Psoas muscle (tissue), 8 donors: ENCODE measurements around the gene CXXC5. TPM values are rescaled to one million over a fixed set of nuclear protein-coding genes. Genes with fewer than 3 reads are reported as not detected.
A peak's percentile ranks its signal among the peaks of the same experiment; 100 is the strongest.

ENCODE experiments used
- ATAC-seq, 4 donors: fragments of 200-7000 bp; cut with Tn5 transposase; one replicate each; pipeline ENCODE4 v1.9.1; 2020; ENCODE audit warnings: moderate library complexity in 3 of 4, mild to moderate bottlenecking in 2 of 4
- DNase-seq, 2 donors: peaks; one replicate each; pipeline ENCODE4 v3.0.0-alpha.2; 2020
- H3K27ac ChIP-seq: fragments of 200-600 bp; one replicate; pipeline ENCODE4 v1.8.0; 2022
- H3K27me3 ChIP-seq, 3 donors: fragments of 200-600 bp in 1 of 3; one replicate each; pipeline versions ENCODE4 v1.6.1 to v1.8.0; 2013 to 2022; ENCODE audit warnings: low read length in 2 of 3, mild to moderate bottlenecking in 2 of 3, moderate library complexity in 1 of 3; ENCODE audit not compliant: insufficient read depth in 3 of 3
- H3K36me3 ChIP-seq, 2 donors: fragments of 200-600 bp in 1 of 2; one replicate each; pipeline versions ENCODE4 v1.6.1 to v1.8.0; 2013 to 2022; ENCODE audit warnings: low read depth in 1 of 2, mild to moderate bottlenecking in 1 of 2, moderate library complexity in 1 of 2; ENCODE audit not compliant: insufficient read depth in 1 of 2
- H3K4me1 ChIP-seq: fragments of 200-600 bp; one replicate; pipeline ENCODE4 v1.8.0; 2022
- H3K4me3 ChIP-seq: fragments of 200-600 bp; one replicate; pipeline ENCODE4 v1.8.0; 2022; ENCODE audit warnings: mild to moderate bottlenecking
- H3K9me3 ChIP-seq: fragments of 200-600 bp; one replicate; pipeline ENCODE4 v1.8.0; 2022
- WGBS, 3 donors: extraction: QIAGEN DNeasy Blood & Tissue Kit; methylation state at CpG; one replicate each; pipeline versions ENCODE4 v1.1.6 to v1.1.7; 2013; 5-methylcytosine and 5-hydroxymethylcytosine counted together
- intact Hi-C, 2 donors: fragments of 100-400 bp; cut with DNase I; formaldehyde crosslinking; loops; one replicate each; pipeline versions ENCODE4 v1.11.0 to v1.14.2; 2022
- polyA plus RNA-seq, 3 donors: library from polyadenylated mRNA; stranded (reverse); fragments of 200-250 nt; gene quantifications; one replicate each; pipeline ENCODE4 v1.2.3, GENCODE V29; 2013
- total RNA-seq, 4 donors: library from RNA; stranded (reverse); fragmentation: NEBNext Ultra II Directional in 2 of 4; extraction: Animal tissue kit (Norgen Biotek cat#: 25700) in 2 of 4; gene quantifications; one replicate each; pipeline versions ENCODE4 v1.2.1 to v1.2.4, GENCODE V29; 2021 to 2023
- TF ChIP-seq, protein P1 (sequence below): fragments of 200-600 bp; IDR thresholded peaks from one replicate; pipeline ENCODE4 v1.8.0; 2022; ENCODE audit warnings: antibody characterized with exemption
- donor health status: healthy with polysubstance abuse.
- donor health status: DM: no; HTN: no; CAD: no; lungs with moderate emphysema.
- donor health status: Bipolar disorder and iron deficiency.
- donor health status: healthy.
- donor health status: DM: yes; HTN: yes; CAD: no.
- donor health status: DM: no; HTN: no; CAD: no.
- donor health status: DM: no; HTN: no; CAD: no.
- donor health status: DM: yes; HTN: yes; CAD: no.

The CXXC5 gene
- total and polyA plus RNA-seq, 7 donors: 24.5 to 88.3 (median 47.2) TPM

DNA sequence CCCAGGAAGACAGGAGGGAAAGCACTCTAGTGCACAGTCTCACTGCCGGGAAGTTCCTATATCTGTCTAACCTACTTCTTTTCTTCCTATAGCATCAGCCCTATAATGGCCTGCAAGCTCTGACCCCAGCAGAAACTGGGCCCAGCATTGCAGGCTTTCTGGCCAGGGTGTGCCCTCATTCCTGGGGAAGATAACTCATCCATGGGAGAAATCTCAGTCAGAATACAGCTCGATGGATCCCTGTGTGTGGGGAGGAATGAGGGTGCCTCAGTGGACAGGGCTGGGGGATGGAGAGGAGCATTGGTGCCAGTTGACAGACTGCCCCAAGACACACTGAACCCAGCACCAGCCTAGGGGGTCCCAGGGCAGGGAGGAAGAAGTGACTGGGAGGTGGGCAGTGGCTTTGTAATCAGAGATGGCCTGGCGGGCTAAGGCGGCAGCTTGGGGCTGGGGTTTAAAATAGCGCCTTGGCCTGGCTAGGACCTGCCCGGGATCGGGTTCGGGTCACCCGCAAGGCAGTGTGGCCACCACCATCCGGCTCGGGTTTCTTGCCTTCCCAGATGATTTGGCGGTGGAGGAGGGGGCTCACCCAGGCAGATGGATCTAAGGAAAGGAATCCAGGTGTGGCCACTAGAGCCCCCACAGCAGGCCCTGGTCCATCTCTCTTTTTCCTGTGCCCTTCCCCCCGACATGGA lies 7.6 kb upstream of the CXXC5 start:
- H3K4me1 ChIP-seq: peaks cover 67% of the 10 kb centered on the region
- DNase-seq: peak; percentile 56 to 82
- peak; percentile 21 to 51 (median 40) for ATAC-seq
- H3K36me3 ChIP-seq: no peaks in the 10 kb centered on the region
- TF ChIP-seq, protein P1, sequence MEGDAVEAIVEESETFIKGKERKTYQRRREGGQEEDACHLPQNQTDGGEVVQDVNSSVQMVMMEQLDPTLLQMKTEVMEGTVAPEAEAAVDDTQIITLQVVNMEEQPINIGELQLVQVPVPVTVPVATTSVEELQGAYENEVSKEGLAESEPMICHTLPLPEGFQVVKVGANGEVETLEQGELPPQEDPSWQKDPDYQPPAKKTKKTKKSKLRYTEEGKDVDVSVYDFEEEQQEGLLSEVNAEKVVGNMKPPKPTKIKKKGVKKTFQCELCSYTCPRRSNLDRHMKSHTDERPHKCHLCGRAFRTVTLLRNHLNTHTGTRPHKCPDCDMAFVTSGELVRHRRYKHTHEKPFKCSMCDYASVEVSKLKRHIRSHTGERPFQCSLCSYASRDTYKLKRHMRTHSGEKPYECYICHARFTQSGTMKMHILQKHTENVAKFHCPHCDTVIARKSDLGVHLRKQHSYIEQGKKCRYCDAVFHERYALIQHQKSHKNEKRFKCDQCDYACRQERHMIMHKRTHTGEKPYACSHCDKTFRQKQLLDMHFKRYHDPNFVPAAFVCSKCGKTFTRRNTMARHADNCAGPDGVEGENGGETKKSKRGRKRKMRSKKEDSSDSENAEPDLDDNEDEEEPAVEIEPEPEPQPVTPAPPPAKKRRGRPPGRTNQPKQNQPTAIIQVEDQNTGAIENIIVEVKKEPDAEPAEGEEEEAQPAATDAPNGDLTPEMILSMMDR: no peak
- WGBS, 3 donors: 32 to 37% (median 36%) methylated on average over 13 of the region's 13 CpGs
- H3K27ac ChIP-seq: peak overlapping the region; percentile 96
- H3K27me3 ChIP-seq: no peaks in the 10 kb centered on the region
- no peaks in the 10 kb centered on the region for H3K9me3 ChIP-seq
- H3K4me3 ChIP-seq: peak overlapping the region; percentile 64
- intact Hi-C loops: no loop called here

DNA sequence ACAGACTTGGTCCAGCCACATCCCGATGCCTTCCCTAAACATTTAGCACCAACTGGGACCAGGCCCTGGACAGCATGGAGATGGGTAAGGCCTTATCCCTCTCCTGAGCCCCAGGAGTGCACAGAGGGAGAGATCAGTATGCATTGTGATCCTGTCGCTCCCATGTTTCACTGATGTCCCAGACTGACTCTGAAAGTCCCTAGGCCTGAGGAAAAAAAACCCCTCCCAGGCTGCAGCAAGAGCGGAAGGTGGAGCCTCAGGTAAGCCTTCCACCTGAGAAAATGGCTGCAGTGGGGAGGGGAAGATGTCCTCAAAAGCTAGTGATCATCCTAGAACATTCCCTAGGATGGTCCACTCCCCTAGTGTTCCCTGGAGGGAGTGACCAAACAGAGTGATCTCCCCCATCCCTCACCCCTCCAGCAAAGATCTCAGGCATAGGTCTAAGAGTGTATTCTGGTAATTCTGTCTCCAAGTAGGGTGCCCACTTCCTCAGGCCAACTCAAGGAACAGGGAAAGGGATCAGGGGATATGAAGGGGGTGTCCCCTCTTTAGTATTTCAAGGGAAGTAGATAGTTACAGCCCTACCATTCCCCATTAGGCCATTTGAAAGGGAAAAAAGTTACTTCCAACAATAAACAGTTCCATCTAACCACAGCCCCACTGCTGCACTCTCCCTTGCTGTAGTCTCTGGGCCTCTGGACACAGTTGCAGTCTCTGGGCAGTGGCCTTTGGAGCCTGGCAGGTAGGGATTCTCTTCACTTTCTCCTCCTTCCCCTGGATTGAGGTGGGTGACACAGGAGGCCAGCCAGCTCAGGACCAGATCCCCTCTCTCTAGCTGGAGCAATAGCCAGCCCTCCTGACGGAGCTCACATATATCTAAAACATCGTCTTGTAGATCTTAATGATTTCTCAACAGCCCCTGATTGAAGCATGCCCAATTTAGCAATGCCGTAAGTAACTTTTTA lies 6.8 kb upstream of the CXXC5 start:
- no peak for ATAC-seq
- Histone ChIP-seq H3K27me3 (no peaks in the 10 kb centered on the region), H3K36me3 (no peaks in the 10 kb centered on the region), H3K9me3 (no peaks in the 10 kb centered on the region), H3K4me3 (peak overlapping the region; percentile 64), H3K27ac (peak overlapping the region; percentile 96), H3K4me1 (peaks cover 59% of the 10 kb centered on the region)
- intact Hi-C loops: no loop called here
- TF ChIP-seq, protein P1: no peak
- DNase-seq: no peak
- 46 to 77% (median 48%) methylated on average over 6 of the region's 6 CpGs for WGBS, 3 donors

DNA sequence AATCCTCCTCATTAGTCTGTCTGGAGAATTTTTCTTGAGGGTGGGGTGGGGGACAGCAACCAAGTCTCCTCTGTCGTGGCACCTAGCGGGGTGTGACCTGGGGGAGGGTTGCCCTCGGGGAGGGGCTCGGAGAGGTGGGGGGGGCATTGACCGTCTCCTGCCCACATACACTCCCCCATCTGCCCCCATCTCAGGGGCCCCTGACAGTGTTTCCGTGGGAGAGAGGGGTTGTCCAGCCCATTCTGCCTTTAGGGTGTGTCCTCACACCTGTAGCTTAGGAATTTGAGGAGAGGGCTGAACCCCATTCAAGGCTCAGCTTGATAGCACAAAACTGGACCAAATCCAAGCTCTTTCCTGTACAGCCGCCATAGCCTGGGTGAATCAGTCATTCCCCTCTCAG lies 5.9 kb upstream of the CXXC5 start:
- WGBS, 3 donors: 61 to 73% (median 71%) methylated on average over 7 of the region's 7 CpGs
- DNase-seq: peak in 1 of 2 donors; percentile 42
- Histone ChIP-seq H3K36me3 (no peaks in the 10 kb centered on the region), H3K27me3 (no peaks in the 10 kb centered on the region), H3K27ac (peak overlapping the region; percentile 96), H3K9me3 (no peaks in the 10 kb centered on the region), H3K4me3 (peak overlapping the region; percentile 64), H3K4me1 (peaks cover 54% of the 10 kb centered on the region)
- ATAC-seq: no peak
- intact Hi-C loops: no loop called here
- TF ChIP-seq, protein P1: no peak

DNA sequence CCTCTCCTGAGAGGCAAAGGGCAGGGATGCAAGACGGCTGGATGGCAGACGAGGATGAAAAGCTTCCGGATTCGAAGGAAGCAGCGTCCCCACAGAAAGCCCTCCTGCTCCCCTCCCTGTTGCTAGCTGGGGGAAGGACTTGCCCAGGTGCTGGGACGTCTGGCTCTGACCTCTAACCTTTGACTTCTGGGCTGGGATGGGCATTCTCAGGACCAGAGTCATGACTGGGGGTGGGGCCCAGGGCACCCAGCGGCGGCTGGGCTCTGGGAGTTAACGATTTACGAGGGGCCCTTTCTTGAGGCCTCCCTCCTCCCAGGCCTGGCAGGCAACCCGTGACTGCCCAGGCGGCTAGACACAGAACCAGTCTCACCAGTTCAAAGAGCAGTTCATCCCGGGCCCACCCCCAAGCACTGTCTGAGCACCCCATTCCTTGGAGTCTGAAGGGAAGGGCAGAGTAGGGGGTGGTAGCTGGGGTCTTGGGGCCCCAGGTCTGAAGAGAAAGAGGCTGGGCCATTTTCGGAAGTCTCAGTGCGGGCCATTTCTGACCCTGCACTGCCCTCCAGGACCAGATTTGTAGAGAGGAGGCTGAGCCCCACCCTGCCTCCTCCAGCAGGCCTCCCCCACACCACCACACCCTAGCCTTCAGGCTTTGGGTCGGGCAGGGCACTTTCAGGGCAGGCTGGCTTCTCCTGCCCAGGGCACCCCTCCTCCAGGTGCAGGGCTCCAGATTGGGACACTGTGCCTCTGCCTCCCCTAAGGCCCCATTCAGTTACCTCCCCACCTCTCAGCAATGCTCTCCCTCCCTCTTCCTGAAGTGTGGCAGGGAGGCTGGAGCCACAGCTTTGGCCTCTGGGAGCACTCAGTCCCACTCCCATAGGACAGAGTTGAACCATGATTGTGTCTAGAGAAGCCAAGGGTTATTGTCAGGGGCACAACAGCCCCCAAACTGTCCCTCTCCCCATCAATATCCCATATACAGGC lies 5.0 kb upstream of the CXXC5 start:
- ATAC-seq (no peak), DNase-seq (peak in 1 of 2 donors; percentile 50)
- intact Hi-C loops: no loop called here

More for the DNA sequence above, 5.0 kb upstream of the CXXC5 start:
- Histone ChIP-seq H3K9me3 (no peaks in the 10 kb centered on the region), H3K27me3 (no peaks in the 10 kb centered on the region), H3K4me3 (no peak overlapping the region), H3K36me3 (no peaks in the 10 kb centered on the region), H3K4me1 (peaks cover 60% of the 10 kb centered on the region), H3K27ac (peak overlapping the region; percentile 96)
- 73 to 90% (median 83%) methylated on average over 16 of the region's 16 CpGs for whole genome bisulfite sequencing, 3 donors
- TF ChIP-seq, protein P1: no peak
